ENCODE measurements around the gene TNFRSF13B.
"Not testable (repeated sequence)": the region's sequence is repeated elsewhere in the genome, so short reads cannot be mapped to it uniquely, and the experiment has no call there.

The TNFRSF13B gene

DNA sequence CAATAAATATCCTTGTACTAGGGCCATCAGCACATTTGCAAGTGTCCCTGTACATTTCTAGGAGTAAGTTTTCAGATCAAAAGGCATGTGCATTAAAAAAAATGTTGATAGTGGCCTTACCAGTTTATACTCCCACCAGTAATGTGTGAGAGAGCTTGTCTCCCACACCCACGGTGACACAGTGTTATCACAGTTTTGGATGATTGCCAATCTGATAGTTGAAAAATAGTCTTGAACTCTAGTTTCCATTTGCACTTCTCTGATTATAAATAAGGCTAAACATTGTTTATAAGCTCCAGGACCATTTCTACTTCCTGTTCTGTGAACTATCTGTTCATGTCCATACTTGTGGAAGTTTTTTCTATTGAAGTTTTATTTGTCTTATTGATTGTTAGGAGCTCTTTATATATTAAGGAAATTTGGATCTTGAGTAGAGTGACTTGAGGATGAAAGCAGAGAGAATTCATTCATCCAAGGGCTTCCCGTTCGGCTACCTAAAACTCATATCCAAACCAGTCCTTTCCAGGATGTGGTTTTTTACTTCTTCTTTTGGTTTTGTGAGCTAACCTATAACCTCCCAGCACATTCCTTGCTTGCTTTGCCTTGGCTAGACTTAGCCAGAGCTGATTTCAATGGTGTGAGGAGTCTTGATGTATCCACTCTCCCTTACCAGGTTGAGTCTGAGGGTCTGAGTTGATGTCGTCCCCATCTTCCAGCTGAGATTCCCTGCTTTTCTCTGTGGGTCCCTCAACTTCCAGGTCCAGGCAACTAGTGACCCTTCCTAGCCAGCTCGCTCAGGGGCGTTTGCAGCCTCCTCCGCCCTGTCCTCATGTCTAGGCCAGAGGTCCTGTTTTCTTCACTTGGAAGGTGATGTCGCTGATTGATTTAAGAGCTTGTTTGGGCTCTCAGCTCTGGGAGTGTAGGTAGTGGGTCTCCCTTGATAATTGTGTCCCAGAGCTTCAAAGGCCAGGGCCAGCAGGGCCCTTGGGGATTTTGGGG lies 44.6 kb upstream of the TNFRSF13B start:
- Histone ChIP-seq H3K79me1 (ENCODE audit: low read length) (peaks cover 48% of the 10 kb centered on the region), H4K91ac (ENCODE audit: low read depth, low read length) (peak overlapping the region; percentile 95), H4K8ac (ENCODE audit: low read depth, low read length) (peak overlapping the region; percentile 24), H3K4ac (ENCODE audit: low read depth, low read length) (peak overlapping the region; percentile 9), H2BK12ac (ENCODE audit: low read length) (peak overlapping the region; percentile 85), H2AK5ac (ENCODE audit: low read length) (peak overlapping the region; percentile 48), H2BK120ac (ENCODE audit: insufficient read depth, low read length, poor library complexity) (peak overlapping the region; percentile 83), H3K18ac (ENCODE audit: low read length) (peak overlapping the region; percentile 47), H2BK5ac (ENCODE audit: low read depth, low read length, poor library complexity) (peak overlapping the region; percentile 47), H3K14ac (ENCODE audit: low read length) (peak overlapping the region; percentile 33), H3K4me1 (ENCODE audit: control insufficient read depth in 1 of 2, insufficient read depth in 2 of 2, low read length in 2 of 2) (peaks cover 50% of the 10 kb centered on the region in 2 experiments)
- H3K27ac ChIP-seq (ENCODE audit: low read depth, low read length); H3K4me3 ChIP-seq (ENCODE audit: low read depth, low read length); H3K4me2 ChIP-seq (ENCODE audit: low read length); H3K9me3 ChIP-seq (ENCODE audit: insufficient read depth, low read depth, low read length); H3K27me3 ChIP-seq (ENCODE audit: insufficient read depth, low read length); H3K9ac ChIP-seq (ENCODE audit: low read length); H3K23ac ChIP-seq (ENCODE audit: low read length); H3K36me3 ChIP-seq (ENCODE audit: control insufficient read depth in 1 of 2, insufficient read depth in 2 of 2, low read length in 2 of 2); H4K12ac ChIP-seq (ENCODE audit: low read depth, low read length); H3K79me2 ChIP-seq (ENCODE audit: control insufficient read depth, insufficient read depth, low read length, poor library complexity); H2AFZ ChIP-seq (ENCODE audit: insufficient read depth, low read length, poor library complexity): not testable (repeated sequence)
- no CpG with 5 or more reads among the region's 8 CpGs for WGBS (ENCODE audit: extremely low coverage, insufficient coverage, insufficient read length)
- peak in 1 of 2 donors; percentile 56 for DNase-seq

DNA sequence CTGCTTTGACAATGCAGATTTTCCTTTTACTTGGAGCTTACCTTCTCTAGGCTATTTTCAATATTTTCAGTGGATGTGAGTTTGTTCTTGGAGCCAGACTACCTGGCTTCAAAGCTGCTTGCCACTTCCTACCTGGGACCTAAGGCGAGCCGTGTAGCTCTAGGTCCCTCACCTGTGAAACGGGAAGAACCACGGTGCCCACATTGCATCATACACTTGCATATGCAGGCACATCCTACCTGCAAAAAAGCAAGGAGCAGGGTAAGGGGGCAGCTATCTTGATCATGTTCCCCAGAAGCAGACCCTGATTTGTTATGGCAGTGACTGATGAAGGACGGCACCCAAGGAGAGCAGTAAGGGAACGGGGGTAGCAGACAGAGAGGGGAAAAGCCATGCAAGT lies 43.3 kb upstream of the TNFRSF13B start:
- peak overlapping the region; percentile 40 for H4K91ac ChIP-seq (ENCODE audit: low read depth, low read length)
- H3K18ac ChIP-seq (ENCODE audit: low read length): peak overlapping the region; percentile 47

DNA sequence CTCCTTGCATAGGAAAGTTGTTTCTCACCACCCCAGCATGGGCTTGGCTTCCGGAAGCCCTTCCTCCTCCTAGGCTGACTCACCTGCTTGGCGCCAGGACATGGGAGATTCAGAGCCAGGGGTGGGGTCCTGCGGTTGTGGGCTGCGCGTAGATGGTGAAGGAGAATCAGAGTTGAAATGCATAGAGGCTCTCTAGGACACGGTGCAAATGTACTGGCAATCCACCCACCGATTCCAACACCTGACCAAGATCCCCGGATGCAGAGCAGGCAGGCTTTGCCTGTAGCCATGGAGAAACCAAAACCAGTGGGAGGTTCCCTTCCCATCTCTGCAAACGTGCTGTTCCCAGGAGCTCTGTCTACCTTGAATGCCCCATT lies 42.8 kb upstream of the TNFRSF13B start:
- H2AK5ac ChIP-seq (ENCODE audit: low read length); H2BK5ac ChIP-seq (ENCODE audit: low read depth, low read length, poor library complexity); H3K36me3 ChIP-seq (ENCODE audit: control insufficient read depth in 1 of 2, insufficient read depth in 2 of 2, low read length in 2 of 2); H4K8ac ChIP-seq (ENCODE audit: low read depth, low read length); H4K12ac ChIP-seq (ENCODE audit: low read depth, low read length); DNase-seq; H2AFZ ChIP-seq (ENCODE audit: insufficient read depth, low read length, poor library complexity); H3K4ac ChIP-seq (ENCODE audit: low read depth, low read length); H3K4me3 ChIP-seq (ENCODE audit: low read depth, low read length); H3K79me2 ChIP-seq (ENCODE audit: control insufficient read depth, insufficient read depth, low read length, poor library complexity); H3K9me3 ChIP-seq (ENCODE audit: insufficient read depth, low read depth, low read length); H3K27ac ChIP-seq (ENCODE audit: low read depth, low read length); H3K23ac ChIP-seq (ENCODE audit: low read length); H3K9ac ChIP-seq (ENCODE audit: low read length); H3K27me3 ChIP-seq (ENCODE audit: insufficient read depth, low read length); H3K14ac ChIP-seq (ENCODE audit: low read length); H3K4me2 ChIP-seq (ENCODE audit: low read length); H3K18ac ChIP-seq (ENCODE audit: low read length): not testable (repeated sequence)
- peaks cover 36% of the 10 kb centered on the region for H3K79me1 ChIP-seq (ENCODE audit: low read length)
- peak overlapping the region; percentile 33 for H2BK120ac ChIP-seq (ENCODE audit: insufficient read depth, low read length, poor library complexity)
- peaks cover 39% of the 10 kb centered on the region in 2 experiments for H3K4me1 ChIP-seq (ENCODE audit: control insufficient read depth in 1 of 2, insufficient read depth in 2 of 2, low read length in 2 of 2)
- WGBS (ENCODE audit: extremely low coverage, insufficient coverage, insufficient read length): no CpG with 5 or more reads among the region's 9 CpGs
- peak overlapping the region; percentile 65 for H2BK12ac ChIP-seq (ENCODE audit: low read length)
- H4K91ac ChIP-seq (ENCODE audit: low read depth, low read length): peak overlapping the region; percentile 30

More for the DNA sequence above, 43.3 kb upstream of the TNFRSF13B start:
- H3K79me1 ChIP-seq (ENCODE audit: low read length): peaks cover 41% of the 10 kb centered on the region
- no peaks in the 10 kb centered on the region for H3K27me3 ChIP-seq (ENCODE audit: insufficient read depth, low read length)
- H3K4me1 ChIP-seq (ENCODE audit: control insufficient read depth in 1 of 2, insufficient read depth in 2 of 2, low read length in 2 of 2): peaks cover 43 to 44% of the 10 kb centered on the region in 2 experiments
- no peaks in the 10 kb centered on the region for H3K9me3 ChIP-seq (ENCODE audit: insufficient read depth, low read depth, low read length)
- peak overlapping the region; percentile 53 for H2BK12ac ChIP-seq (ENCODE audit: low read length)
- H2AK5ac ChIP-seq (ENCODE audit: low read length): no peak overlapping the region
- H3K79me2 ChIP-seq (ENCODE audit: control insufficient read depth, insufficient read depth, low read length, poor library complexity): peaks cover 6% of the 10 kb centered on the region
- no peak overlapping the region for H2AFZ ChIP-seq (ENCODE audit: insufficient read depth, low read length, poor library complexity)
- no peak overlapping the region for H3K27ac ChIP-seq (ENCODE audit: low read depth, low read length)
- no peak overlapping the region for H2BK5ac ChIP-seq (ENCODE audit: low read depth, low read length, poor library complexity)
- H4K12ac ChIP-seq (ENCODE audit: low read depth, low read length): no peak overlapping the region
- H3K4me2 ChIP-seq (ENCODE audit: low read length): no peak overlapping the region
- no peak overlapping the region for H3K23ac ChIP-seq (ENCODE audit: low read length)
- H4K8ac ChIP-seq (ENCODE audit: low read depth, low read length): no peak overlapping the region
- no peak overlapping the region for H3K4ac ChIP-seq (ENCODE audit: low read depth, low read length)
- no peak overlapping the region for H3K4me3 ChIP-seq (ENCODE audit: low read depth, low read length)
- peak overlapping the region; percentile 4 for H3K14ac ChIP-seq (ENCODE audit: low read length)
- H2BK120ac ChIP-seq (ENCODE audit: insufficient read depth, low read length, poor library complexity): no peak overlapping the region
- peak; percentile 42 to 65 for DNase-seq
- H3K9ac ChIP-seq (ENCODE audit: low read length): no peak overlapping the region
- no peaks in the 10 kb centered on the region for H3K36me3 ChIP-seq (ENCODE audit: control insufficient read depth in 1 of 2, insufficient read depth in 2 of 2, low read length in 2 of 2)
- no CpG with 5 or more reads among the region's 6 CpGs for WGBS (ENCODE audit: extremely low coverage, insufficient coverage, insufficient read length)

DNA sequence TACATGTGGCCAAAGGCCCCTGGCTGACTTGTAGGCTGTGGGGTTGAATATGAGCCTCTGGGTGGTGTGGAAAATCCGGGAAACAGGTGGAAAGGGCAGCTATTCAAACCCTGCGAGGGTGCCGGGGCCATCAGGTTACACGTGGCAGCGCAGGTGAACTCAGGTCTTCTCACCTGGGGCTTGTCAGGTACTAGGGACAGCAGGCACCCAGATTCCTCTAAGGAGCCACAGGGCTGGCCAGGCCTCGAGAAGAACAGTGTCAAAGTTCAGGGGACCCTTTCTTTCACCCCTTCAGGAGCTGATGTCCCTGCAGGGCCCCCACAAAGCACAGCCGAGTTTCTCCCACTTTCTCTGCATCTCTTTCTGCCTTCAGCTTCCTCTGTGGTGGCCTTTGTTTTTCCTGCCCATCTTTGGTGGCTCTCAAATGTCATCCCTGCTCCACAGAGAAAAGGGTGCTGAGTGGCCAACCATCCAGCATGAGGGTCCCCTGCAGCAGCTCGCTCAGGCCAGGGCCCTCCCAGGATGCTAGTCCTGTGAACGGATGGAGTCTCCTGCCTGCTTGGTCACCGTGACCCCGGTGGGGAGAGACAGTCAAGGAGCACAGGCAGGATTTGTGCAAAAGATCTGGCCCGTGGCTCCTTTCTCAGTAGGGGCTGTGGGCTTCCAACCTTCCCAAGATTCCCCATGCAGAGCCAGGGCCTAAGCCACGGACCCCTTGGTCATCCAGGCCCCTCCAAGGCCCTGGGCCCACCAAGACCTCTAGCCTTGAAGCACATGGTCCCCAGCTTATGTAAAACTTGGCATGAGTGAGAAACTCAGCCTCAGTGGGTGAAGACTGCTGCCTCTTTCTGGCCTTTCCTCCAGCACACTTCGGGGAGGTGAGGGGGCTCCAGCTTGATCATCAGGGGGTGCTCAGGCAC lies 42.2 kb upstream of the TNFRSF13B start:
- not testable (repeated sequence) for H3K4ac ChIP-seq (ENCODE audit: low read depth, low read length); H4K12ac ChIP-seq (ENCODE audit: low read depth, low read length); H3K23ac ChIP-seq (ENCODE audit: low read length); H3K27me3 ChIP-seq (ENCODE audit: insufficient read depth, low read length); H3K9ac ChIP-seq (ENCODE audit: low read length); H3K4me2 ChIP-seq (ENCODE audit: low read length); H3K27ac ChIP-seq (ENCODE audit: low read depth, low read length); H3K79me2 ChIP-seq (ENCODE audit: control insufficient read depth, insufficient read depth, low read length, poor library complexity); H2AFZ ChIP-seq (ENCODE audit: insufficient read depth, low read length, poor library complexity); H3K18ac ChIP-seq (ENCODE audit: low read length); DNase-seq; H3K4me3 ChIP-seq (ENCODE audit: low read depth, low read length); H2BK5ac ChIP-seq (ENCODE audit: low read depth, low read length, poor library complexity); H3K14ac ChIP-seq (ENCODE audit: low read length); H3K36me3 ChIP-seq (ENCODE audit: control insufficient read depth in 1 of 2, insufficient read depth in 2 of 2, low read length in 2 of 2); H3K9me3 ChIP-seq (ENCODE audit: insufficient read depth, low read depth, low read length); H4K8ac ChIP-seq (ENCODE audit: low read depth, low read length)
- peaks cover 33% of the 10 kb centered on the region in 2 experiments for H3K4me1 ChIP-seq (ENCODE audit: control insufficient read depth in 1 of 2, insufficient read depth in 2 of 2, low read length in 2 of 2)
- H2BK120ac ChIP-seq (ENCODE audit: insufficient read depth, low read length, poor library complexity): peak overlapping the region; percentile 33
- H2BK12ac ChIP-seq (ENCODE audit: low read length): peak overlapping the region; percentile 65
- H4K91ac ChIP-seq (ENCODE audit: low read depth, low read length): peak overlapping the region; percentile 30
- peaks cover 31% of the 10 kb centered on the region for H3K79me1 ChIP-seq (ENCODE audit: low read length)
- WGBS (ENCODE audit: extremely low coverage, insufficient coverage, insufficient read length): no CpG with 5 or more reads among the region's 14 CpGs
- H2AK5ac ChIP-seq (ENCODE audit: low read length): peak overlapping the region; percentile 95

All from trophoblast cell (in vitro differentiated cells and primary cell).